Skeletal muscle tissue (tissue), 4 donors: ENCODE data around the gene SFR1. TPM values are rescaled to one million over a fixed set of nuclear protein-coding genes. Genes with fewer than 3 reads are reported as not detected.

Experiments
- H3K27ac ChIP-seq: one replicate; pipeline ENCODE4 v1.7.0; 2013; ENCODE audit warnings: mild to moderate bottlenecking, low read depth, low read length, inconsistent platforms
- H3K27me3 ChIP-seq, 3 donors: one replicate each; pipeline ENCODE4 v1.7.0; 2013; ENCODE audit warnings: low read length in 3 of 3; ENCODE audit not compliant: control insufficient read depth in 3 of 3, insufficient read depth in 3 of 3
- H3K36me3 ChIP-seq, 3 donors: one replicate each; pipeline ENCODE4 v1.7.0; 2013; ENCODE audit warnings: low read length in 3 of 3; ENCODE audit not compliant: control insufficient read depth in 3 of 3, insufficient read depth in 3 of 3
- H3K4me1 ChIP-seq, 3 donors: one replicate each; pipeline ENCODE4 v1.7.0; 2013; ENCODE audit warnings: low read length in 3 of 3, mild to moderate bottlenecking in 3 of 3; ENCODE audit not compliant: control insufficient read depth in 3 of 3, insufficient read depth in 3 of 3
- H3K4me3 ChIP-seq, 3 donors: one replicate each; pipeline ENCODE4 v1.7.0; 2013; ENCODE audit warnings: low read length in 3 of 3
- H3K9ac ChIP-seq, 3 donors: one replicate each; pipeline ENCODE4 v1.7.0; 2013; ENCODE audit warnings: low read length in 3 of 3, mild to moderate bottlenecking in 3 of 3, moderate library complexity in 2 of 3, low read depth in 1 of 3
- H3K9me3 ChIP-seq, 3 donors: one replicate each; pipeline ENCODE4 v1.7.0; 2013; ENCODE audit warnings: low read length in 3 of 3; ENCODE audit not compliant: control insufficient read depth in 3 of 3
- total RNA-seq: library from RNA; depleted of rRNA; stranded (reverse); fragments of >200 nt; gene quantifications from one replicate; pipeline ENCODE4 v1.2.3, GENCODE V29; 2014
- donor health status: Osteomylitis.

The SFR1 gene
- total RNA-seq, 1 donor from 2014 or later, result 2.1 TPM

DNA sequence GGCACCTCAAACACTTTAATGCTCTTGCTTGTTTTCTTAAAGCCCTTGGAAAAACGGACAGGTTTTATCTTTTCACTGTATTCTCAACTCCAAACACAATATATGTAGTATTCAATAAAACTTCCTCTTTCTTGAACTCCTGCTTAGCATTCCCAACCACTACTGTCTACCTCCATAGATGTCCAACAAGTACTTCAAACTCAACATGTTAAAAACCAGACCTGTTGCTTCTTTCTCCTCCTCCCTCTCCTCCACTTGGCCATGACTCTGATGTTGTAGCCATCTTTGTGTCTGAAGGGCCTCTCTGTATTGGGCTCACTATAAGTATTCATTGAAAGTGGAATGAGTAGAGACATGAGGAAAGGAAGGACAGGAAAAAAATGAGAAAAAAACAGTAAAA lies 20.1 kb upstream of the SFR1 start:
- no peaks in the 10 kb centered on the region for H3K36me3 ChIP-seq
- no peak overlapping the region for H3K9ac ChIP-seq
- no peaks in the 10 kb centered on the region for H3K4me1 ChIP-seq
- H3K9me3 ChIP-seq, result no peaks in the 10 kb centered on the region
- no peak overlapping the region for H3K27ac ChIP-seq
- no peak overlapping the region for H3K4me3 ChIP-seq
- no peaks in the 10 kb centered on the region for H3K27me3 ChIP-seq

DNA sequence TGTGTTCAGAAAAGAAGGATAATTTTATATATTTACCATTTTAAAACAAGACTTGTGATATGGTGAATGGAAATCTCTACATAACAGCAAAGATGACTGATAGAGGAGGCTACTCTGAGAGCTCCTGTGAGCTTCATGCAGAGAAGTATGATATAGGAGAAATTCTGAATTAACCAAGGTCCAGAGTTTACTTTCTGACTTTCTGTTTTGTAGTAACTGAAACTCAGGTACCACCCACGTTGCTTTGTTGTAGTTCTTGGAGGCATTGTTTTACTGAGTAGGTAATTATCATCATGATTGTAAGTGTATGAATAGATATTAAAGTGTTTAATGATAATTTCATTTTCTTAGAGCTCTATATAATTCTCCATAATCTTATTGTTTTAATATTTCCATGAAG lies 18.0 kb upstream of the SFR1 start:
- Histone ChIP-seq H3K9me3 (no peaks in the 10 kb centered on the region), H3K4me3 (no peak overlapping the region), H3K27me3 (no peaks in the 10 kb centered on the region), H3K4me1 (no peaks in the 10 kb centered on the region), H3K36me3 (no peaks in the 10 kb centered on the region), H3K27ac (no peak overlapping the region), H3K9ac (no peak overlapping the region)

- Histone ChIP-seq H3K9ac (no peak overlapping the region), H3K27me3 (no peaks in the 10 kb centered on the region), H3K36me3 (no peaks in the 10 kb centered on the region), H3K27ac (no peak overlapping the region), H3K9me3 (no peaks in the 10 kb centered on the region), H3K4me3 (no peak overlapping the region), H3K4me1 (no peaks in the 10 kb centered on the region)
These were observed 17.6 kb upstream of the SFR1 start for GRCh38 chr10:104104418-104104817.

DNA sequence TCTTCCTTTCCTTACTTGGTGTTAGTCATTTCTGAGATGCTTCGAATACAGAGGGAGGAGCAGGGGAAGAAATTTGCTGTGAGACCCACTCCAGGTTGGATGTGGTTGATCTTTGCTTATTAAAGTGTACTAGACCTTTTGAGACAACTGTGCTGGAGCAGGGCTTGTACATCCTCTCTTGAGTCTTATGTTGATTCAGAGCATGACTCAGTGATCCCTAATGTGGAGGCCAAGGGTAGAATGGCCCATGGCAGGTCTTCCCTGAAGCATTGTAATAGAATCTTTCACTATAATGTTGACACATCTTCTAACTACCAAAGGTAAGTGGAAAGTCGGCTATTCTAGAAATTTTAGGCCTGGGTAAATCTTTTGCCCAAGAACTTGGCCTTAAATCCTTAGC lies 17.0 kb upstream of the SFR1 start:
- H3K27ac ChIP-seq, result no peak overlapping the region
- H3K9me3 ChIP-seq, result no peaks in the 10 kb centered on the region
- no peaks in the 10 kb centered on the region for H3K36me3 ChIP-seq

GRCh38 chr10:104109908-104110662 lies 11.9 kb upstream of the SFR1 start:
- Histone ChIP-seq H3K27me3 (no peaks in the 10 kb centered on the region), H3K36me3 (no peaks in the 10 kb centered on the region), H3K9me3 (no peaks in the 10 kb centered on the region), H3K4me3 (no peak overlapping the region), H3K4me1 (no peaks in the 10 kb centered on the region), H3K9ac (no peak overlapping the region), H3K27ac (no peak overlapping the region)

More for the DNA sequence above, 17.0 kb upstream of the SFR1 start:
- Histone ChIP-seq H3K27me3 (no peaks in the 10 kb centered on the region), H3K4me1 (no peaks in the 10 kb centered on the region), H3K4me3 (no peak overlapping the region), H3K9ac (no peak overlapping the region)

- Histone ChIP-seq H3K4me3 (no peak overlapping the region), H3K9me3 (no peaks in the 10 kb centered on the region), H3K4me1 (no peaks in the 10 kb centered on the region), H3K27me3 (no peaks in the 10 kb centered on the region), H3K27ac (no peak overlapping the region), H3K36me3 (no peaks in the 10 kb centered on the region), H3K9ac (no peak overlapping the region)
These were observed 8.5 kb upstream of the SFR1 start for GRCh38 chr10:104113376-104113956.

DNA sequence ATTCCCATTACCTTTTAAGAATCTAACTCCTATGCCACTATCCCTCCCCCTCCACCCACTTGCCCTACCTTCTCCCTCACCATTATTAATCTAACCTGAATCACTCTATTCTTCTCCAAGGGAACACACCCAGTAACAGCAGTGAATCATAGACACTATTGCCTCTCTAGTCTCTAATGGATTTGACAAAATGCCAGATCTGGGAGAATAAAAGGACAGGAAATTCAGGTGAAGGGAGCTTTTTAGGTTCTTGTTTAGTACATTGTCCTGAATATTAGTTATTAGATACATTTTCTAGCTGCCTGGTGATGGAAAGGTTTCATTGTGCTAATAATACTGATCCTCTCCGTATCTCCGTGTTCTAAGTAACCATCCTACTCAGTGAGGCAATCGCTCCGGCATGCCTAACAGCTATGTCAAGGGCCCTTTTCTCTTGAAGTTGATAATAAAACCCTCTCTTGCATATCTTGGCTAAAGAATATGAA lies 4.1 kb upstream of the SFR1 start:
- Histone ChIP-seq H3K4me1 (peaks cover 6 to 11% (median 10%) of the 10 kb centered on the region in 3 donors), H3K27ac (no peak overlapping the region), H3K9ac (no peak overlapping the region), H3K36me3 (no peaks in the 10 kb centered on the region), H3K9me3 (no peaks in the 10 kb centered on the region), H3K4me3 (no peak overlapping the region), H3K27me3 (no peaks in the 10 kb centered on the region)

DNA sequence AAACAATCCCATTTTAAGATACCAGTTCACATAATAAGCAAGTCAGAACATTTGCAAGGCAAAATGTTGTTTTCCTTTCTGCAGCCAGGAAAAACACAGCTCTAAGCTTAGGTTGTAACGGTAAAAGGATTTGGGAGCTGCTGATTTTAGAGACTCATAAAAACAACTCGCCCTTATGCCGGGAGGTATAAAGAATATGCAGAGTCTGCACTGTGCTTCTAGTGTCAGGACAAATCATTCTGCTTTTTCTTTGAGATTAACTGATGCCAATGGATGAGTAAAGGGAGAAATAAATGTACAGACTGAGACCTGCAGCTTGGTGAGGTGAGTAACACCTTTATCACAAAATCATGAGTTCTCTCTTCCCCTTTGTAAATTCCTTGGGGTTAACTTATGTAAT lies 2.0 kb upstream of the SFR1 start:
- Histone ChIP-seq H3K9me3 (no peaks in the 10 kb centered on the region), H3K27ac (peak overlapping the region; percentile 100), H3K4me3 (no peak overlapping the region), H3K9ac (peak overlapping the region in 1 of 3 donors; percentile 98), H3K36me3 (no peaks in the 10 kb centered on the region), H3K27me3 (no peaks in the 10 kb centered on the region), H3K4me1 (peaks cover 6 to 11% (median 10%) of the 10 kb centered on the region in 3 donors)

DNA sequence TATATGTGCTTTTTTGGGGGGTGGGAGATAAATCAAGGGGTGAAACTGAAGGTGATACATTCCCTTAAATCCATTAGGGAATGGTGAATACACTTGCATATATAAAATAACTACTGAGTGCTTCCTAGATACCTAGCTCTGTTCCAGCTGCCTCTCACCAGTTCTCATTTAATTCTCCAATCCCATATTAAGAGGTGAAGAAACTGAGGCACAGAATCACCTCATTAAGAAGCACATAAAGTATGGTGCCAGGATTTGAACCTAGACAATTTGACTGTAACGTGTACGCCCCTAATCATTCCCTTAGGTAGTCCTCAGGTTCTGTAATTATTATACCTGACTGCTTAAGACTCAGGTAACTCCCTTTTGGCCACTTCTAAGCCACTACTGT lies 1.5 kb upstream of the SFR1 start:
- Histone ChIP-seq H3K9me3 (no peaks in the 10 kb centered on the region), H3K36me3 (no peaks in the 10 kb centered on the region), H3K9ac (peak overlapping the region in 2 of 3 donors; percentile 98), H3K4me3 (peak overlapping the region; percentile 89 to 97 (median 93)), H3K4me1 (peaks cover 6 to 11% (median 10%) of the 10 kb centered on the region in 3 donors), H3K27ac (peak overlapping the region; percentile 100), H3K27me3 (no peaks in the 10 kb centered on the region)

- Histone ChIP-seq H3K4me1 (peaks cover 6 to 11% (median 10%) of the 10 kb centered on the region in 3 donors), H3K9me3 (no peaks in the 10 kb centered on the region), H3K27me3 (no peaks in the 10 kb centered on the region), H3K9ac (peak overlapping the region; percentile 98 to 100 (median 98)), H3K36me3 (no peaks in the 10 kb centered on the region), H3K4me3 (peak overlapping the region; percentile 89 to 97 (median 93)), H3K27ac (peak overlapping the region; percentile 100)
These were observed 977 bp upstream of the SFR1 start for GRCh38 chr10:104120903-104121484.
